DND-41 (cell line): ENCODE data around the gene GMPR.

Source experiments
- EZH2 ChIP-seq: IDR thresholded peaks from 3 replicates; pipeline ENCODE4 v1.6.1; 2012; ENCODE audit warnings: borderline replicate concordance, low read depth, mild to moderate bottlenecking, moderate library complexity, low read length, inconsistent platforms; ENCODE audit not compliant: severe bottlenecking
- TF ChIP-seq, protein P1 (sequence below): IDR thresholded peaks from 2 replicates; pipeline ENCODE4 v1.5.1; 2012; ENCODE audit warnings: borderline replicate concordance, low read length, moderate library complexity, mild to moderate bottlenecking; ENCODE audit not compliant: poor library complexity, severe bottlenecking; ENCODE audit errors: extremely low read depth

DNA sequence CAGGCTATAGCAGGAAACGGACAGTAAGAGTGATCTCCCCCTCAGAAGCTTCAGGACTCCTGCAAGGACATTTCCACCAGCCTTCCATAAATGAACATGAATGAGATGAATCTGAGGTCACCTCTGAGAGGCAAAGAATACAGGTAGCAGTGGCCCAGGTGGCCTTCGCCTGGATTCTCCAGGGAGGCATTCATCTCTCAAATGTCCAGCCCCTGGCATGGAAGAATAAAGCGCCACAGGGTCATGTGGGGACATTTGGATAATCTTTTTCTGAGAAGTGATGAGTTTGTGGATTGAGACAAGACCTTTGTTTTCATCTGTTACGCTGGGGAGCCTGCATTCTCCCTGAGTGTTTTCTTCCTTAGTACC lies 2.9 kb downstream of the GMPR start:
- TF ChIP-seq, protein P1, sequence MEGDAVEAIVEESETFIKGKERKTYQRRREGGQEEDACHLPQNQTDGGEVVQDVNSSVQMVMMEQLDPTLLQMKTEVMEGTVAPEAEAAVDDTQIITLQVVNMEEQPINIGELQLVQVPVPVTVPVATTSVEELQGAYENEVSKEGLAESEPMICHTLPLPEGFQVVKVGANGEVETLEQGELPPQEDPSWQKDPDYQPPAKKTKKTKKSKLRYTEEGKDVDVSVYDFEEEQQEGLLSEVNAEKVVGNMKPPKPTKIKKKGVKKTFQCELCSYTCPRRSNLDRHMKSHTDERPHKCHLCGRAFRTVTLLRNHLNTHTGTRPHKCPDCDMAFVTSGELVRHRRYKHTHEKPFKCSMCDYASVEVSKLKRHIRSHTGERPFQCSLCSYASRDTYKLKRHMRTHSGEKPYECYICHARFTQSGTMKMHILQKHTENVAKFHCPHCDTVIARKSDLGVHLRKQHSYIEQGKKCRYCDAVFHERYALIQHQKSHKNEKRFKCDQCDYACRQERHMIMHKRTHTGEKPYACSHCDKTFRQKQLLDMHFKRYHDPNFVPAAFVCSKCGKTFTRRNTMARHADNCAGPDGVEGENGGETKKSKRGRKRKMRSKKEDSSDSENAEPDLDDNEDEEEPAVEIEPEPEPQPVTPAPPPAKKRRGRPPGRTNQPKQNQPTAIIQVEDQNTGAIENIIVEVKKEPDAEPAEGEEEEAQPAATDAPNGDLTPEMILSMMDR, result no peak
- no peak for TF ChIP-seq EZH2
